Hepatocyte (in vitro differentiated cells): ENCODE data around the gene WDPCP. TPM values are rescaled to one million over a fixed set of nuclear protein-coding genes. Genes with fewer than 3 reads are reported as not detected.

ENCODE experiments used
- DNase-seq: peaks from one replicate; pipeline ENCODE4 v3.0.0-alpha.2; 2016; ENCODE audit warnings: low spot score
- H2AFZ ChIP-seq: fragments of 200-600 bp; sonication (generic); 2 replicates; pipeline ENCODE4 v1.6.0; 2016; ENCODE audit warnings: antibody characterized with exemption, mild to moderate bottlenecking
- H3K27ac ChIP-seq: fragments of 200-600 bp; sonication (generic); 2 replicates; pipeline ENCODE4 v1.5.1; 2016; ENCODE audit warnings: mild to moderate bottlenecking
- H3K27me3 ChIP-seq: fragments of 200-600 bp; sonication (generic); 2 replicates; pipeline ENCODE4 v1.6.1; 2016
- H3K36me3 ChIP-seq: fragments of 200-600 bp; sonication (generic); replicated peaks from 2 replicates; pipeline ENCODE4 v1.5.1; 2016; ENCODE audit warnings: low read depth; ENCODE audit not compliant: insufficient read depth
- H3K4me1 ChIP-seq: fragments of 200-600 bp; sonication (generic); 2 replicates; pipeline ENCODE4 v1.5.1; 2016; ENCODE audit warnings: mild to moderate bottlenecking, moderate library complexity; ENCODE audit not compliant: insufficient read depth
- H3K4me2 ChIP-seq: fragments of 200-600 bp; sonication (generic); 2 replicates; pipeline ENCODE4 v1.6.0; 2016
- H3K4me3 ChIP-seq: fragments of 200-600 bp; sonication (generic); 2 replicates; pipeline ENCODE4 v1.5.1; 2016; ENCODE audit warnings: mild to moderate bottlenecking
- H3K79me2 ChIP-seq: fragments of 200-600 bp; sonication (generic); 2 replicates; pipeline ENCODE4 v1.6.0; 2017; ENCODE audit warnings: mild to moderate bottlenecking
- H3K9me2 ChIP-seq: fragments of 200-600 bp; sonication (generic); replicated peaks from 2 replicates; pipeline ENCODE4 v1.6.0; 2017; ENCODE audit warnings: mild to moderate bottlenecking; ENCODE audit not compliant: insufficient read depth
- H3K9me3 ChIP-seq: fragments of 200-600 bp; sonication (generic); 2 replicates; pipeline ENCODE4 v1.5.1; 2016; ENCODE audit warnings: low read depth, mild to moderate bottlenecking
- H4K20me1 ChIP-seq: fragments of 200-600 bp; sonication (generic); 2 replicates; pipeline ENCODE4 v1.6.0; 2016; ENCODE audit warnings: mild to moderate bottlenecking; ENCODE audit not compliant: insufficient read depth, poor library complexity, severe bottlenecking
- EZH2 ChIP-seq: fragments of 200-600 bp; sonication (generic); IDR thresholded peaks from 2 replicates; pipeline ENCODE4 v1.6.1; 2016; ENCODE audit warnings: antibody characterized with exemption, mild to moderate bottlenecking, borderline replicate concordance
- EZH2phosphoT487 ChIP-seq: fragments of 200-600 bp; sonication (generic); IDR thresholded peaks from one replicate; pipeline ENCODE4 v1.6.1; 2018; ENCODE audit warnings: antibody characterized with exemption, mild to moderate bottlenecking, low read depth, moderate library complexity; ENCODE audit not compliant: unreplicated experiment, severe bottlenecking
- WGBS: methylation state at CpG from one replicate; pipeline ENCODE4 v1.1.6; 2016; ENCODE audit warnings: low lambda C conversion rate; ENCODE audit errors: missing lambda C conversion rate; 5-methylcytosine and 5-hydroxymethylcytosine counted together
- polyA plus RNA-seq: library from polyadenylated mRNA; unstranded; fragments of >200 nt; fragmentation: Nextera tagmentation; extraction: Ambion mirVana; gene quantifications from 2 replicates; pipeline ENCODE4 v1.2.1, GENCODE V29; 2016
- total RNA-seq: library from RNA; depleted of rRNA; stranded (reverse); fragments of >200 nt; gene quantifications from 2 replicates; pipeline ENCODE4 v1.2.3, GENCODE V29; 2014
- TF ChIP-seq, protein P1 (sequence below): fragments of 200-600 bp; sonication (generic); IDR thresholded peaks from 2 replicates; pipeline ENCODE4 v1.5.1; 2016; ENCODE audit warnings: antibody characterized with exemption, mild to moderate bottlenecking; ENCODE audit not compliant: poor library complexity

The WDPCP gene
- total and polyA plus RNA-seq, 2 experiments from 2014 or later, result 4.9 to 12.8 TPM

DNA sequence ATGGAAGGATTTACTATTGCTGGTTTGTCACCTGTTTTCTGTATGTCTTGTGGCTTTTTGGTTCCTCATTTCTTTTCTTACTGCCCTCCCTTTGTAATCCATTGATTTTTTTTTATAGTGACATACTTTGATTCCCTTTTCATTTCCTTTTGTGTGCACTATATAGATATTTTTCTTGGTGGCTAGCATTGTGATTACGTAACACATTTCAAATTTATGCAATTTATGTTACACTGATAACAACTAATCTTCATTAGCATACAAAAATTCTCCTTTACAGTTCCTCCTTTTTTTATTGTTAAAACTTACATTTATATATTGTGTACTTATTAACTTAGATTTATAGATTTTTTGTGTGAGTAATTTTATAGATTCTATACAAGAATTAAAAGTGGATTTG lies 457.1 kb downstream of the WDPCP start:
- no peak overlapping the region for H3K4me2 ChIP-seq
- H4K20me1 ChIP-seq, result no peaks in the 10 kb centered on the region
- H3K4me1 ChIP-seq, result no peaks in the 10 kb centered on the region
- H3K27ac ChIP-seq, result no peak overlapping the region
- H3K9me3 ChIP-seq, result no peaks in the 10 kb centered on the region
- TF ChIP-seq EZH2 (no peak), EZH2phosphoT487 (no peak)
- TF ChIP-seq, protein P1, sequence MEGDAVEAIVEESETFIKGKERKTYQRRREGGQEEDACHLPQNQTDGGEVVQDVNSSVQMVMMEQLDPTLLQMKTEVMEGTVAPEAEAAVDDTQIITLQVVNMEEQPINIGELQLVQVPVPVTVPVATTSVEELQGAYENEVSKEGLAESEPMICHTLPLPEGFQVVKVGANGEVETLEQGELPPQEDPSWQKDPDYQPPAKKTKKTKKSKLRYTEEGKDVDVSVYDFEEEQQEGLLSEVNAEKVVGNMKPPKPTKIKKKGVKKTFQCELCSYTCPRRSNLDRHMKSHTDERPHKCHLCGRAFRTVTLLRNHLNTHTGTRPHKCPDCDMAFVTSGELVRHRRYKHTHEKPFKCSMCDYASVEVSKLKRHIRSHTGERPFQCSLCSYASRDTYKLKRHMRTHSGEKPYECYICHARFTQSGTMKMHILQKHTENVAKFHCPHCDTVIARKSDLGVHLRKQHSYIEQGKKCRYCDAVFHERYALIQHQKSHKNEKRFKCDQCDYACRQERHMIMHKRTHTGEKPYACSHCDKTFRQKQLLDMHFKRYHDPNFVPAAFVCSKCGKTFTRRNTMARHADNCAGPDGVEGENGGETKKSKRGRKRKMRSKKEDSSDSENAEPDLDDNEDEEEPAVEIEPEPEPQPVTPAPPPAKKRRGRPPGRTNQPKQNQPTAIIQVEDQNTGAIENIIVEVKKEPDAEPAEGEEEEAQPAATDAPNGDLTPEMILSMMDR, result no peak
- no peaks in the 10 kb centered on the region for H3K79me2 ChIP-seq
- H3K9me2 ChIP-seq, result no peaks in the 10 kb centered on the region
- H2AFZ ChIP-seq, result no peak overlapping the region
- H3K27me3 ChIP-seq, result no peaks in the 10 kb centered on the region
- no peak overlapping the region for H3K4me3 ChIP-seq
- 100% methylated on average over 1 of the region's 1 CpG for whole genome bisulfite sequencing
- DNase-seq, result no peak
- no peaks in the 10 kb centered on the region for H3K36me3 ChIP-seq

- Histone ChIP-seq H3K36me3 (no peaks in the 10 kb centered on the region), H3K79me2 (no peaks in the 10 kb centered on the region), H3K27me3 (no peaks in the 10 kb centered on the region), H3K9me2 (no peaks in the 10 kb centered on the region), H2AFZ (no peak overlapping the region), H3K4me1 (no peaks in the 10 kb centered on the region), H4K20me1 (no peaks in the 10 kb centered on the region), H3K9me3 (no peaks in the 10 kb centered on the region), H3K4me3 (no peak overlapping the region), H3K27ac (no peak overlapping the region), H3K4me2 (no peak overlapping the region)
- WGBS, result 97% methylated on average over 4 of the region's 4 CpGs
- TF ChIP-seq EZH2phosphoT487 (no peak), EZH2 (no peak)
- TF ChIP-seq, protein P1, result no peak
- no peak for DNase-seq
These were observed 460.7 kb downstream of the WDPCP start for GRCh38 chr2:63127594-63127993.

- H2AFZ ChIP-seq, result no peak overlapping the region
- 85% methylated on average over 3 of the region's 3 CpGs for WGBS
- H3K9me3 ChIP-seq, result no peaks in the 10 kb centered on the region
- no peak for DNase-seq
- no peak overlapping the region for H3K4me3 ChIP-seq
- no peaks in the 10 kb centered on the region for H3K79me2 ChIP-seq
- H3K9me2 ChIP-seq, result no peaks in the 10 kb centered on the region
- TF ChIP-seq, protein P1, result no peak
- TF ChIP-seq EZH2, result no peak
- TF ChIP-seq EZH2phosphoT487, result no peak
- no peak overlapping the region for H3K4me2 ChIP-seq
- H3K27ac ChIP-seq, result no peak overlapping the region
- no peaks in the 10 kb centered on the region for H3K27me3 ChIP-seq
- H3K4me1 ChIP-seq, result no peaks in the 10 kb centered on the region
- no peaks in the 10 kb centered on the region for H4K20me1 ChIP-seq
- no peaks in the 10 kb centered on the region for H3K36me3 ChIP-seq
These were observed 463.4 kb downstream of the WDPCP start for GRCh38 chr2:63124850-63125249.

DNA sequence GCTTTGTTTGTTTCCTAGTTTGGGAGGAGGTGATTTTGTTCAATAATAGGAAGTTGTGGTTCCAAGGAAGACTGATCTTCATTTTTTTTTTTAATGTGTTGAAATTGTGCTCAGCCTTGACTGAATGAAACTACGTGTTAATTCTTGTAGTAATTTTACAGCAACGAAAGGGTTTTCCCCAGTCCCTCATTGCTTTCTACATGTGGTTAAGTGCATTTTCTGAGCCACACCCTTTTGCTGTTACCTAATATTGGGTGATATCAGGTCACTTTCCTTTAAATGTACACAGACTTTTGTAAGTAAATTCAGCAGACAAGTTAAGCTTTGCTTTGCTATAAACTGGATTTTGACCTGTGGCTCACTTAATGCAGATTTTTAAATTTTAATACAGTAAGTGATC lies 464.1 kb downstream of the WDPCP start:
- TF ChIP-seq, protein P1, result no peak
- TF ChIP-seq EZH2, result no peak
- no peak for TF ChIP-seq EZH2phosphoT487
- no peaks in the 10 kb centered on the region for H3K9me3 ChIP-seq
- H2AFZ ChIP-seq, result no peak overlapping the region
- H3K27ac ChIP-seq, result no peak overlapping the region
- H3K4me2 ChIP-seq, result no peak overlapping the region
- no peaks in the 10 kb centered on the region for H3K27me3 ChIP-seq
- H4K20me1 ChIP-seq, result no peaks in the 10 kb centered on the region
- H3K36me3 ChIP-seq, result no peaks in the 10 kb centered on the region
- no peak for DNase-seq
- H3K4me3 ChIP-seq, result no peak overlapping the region
- 82% methylated on average over 2 of the region's 2 CpGs for WGBS
- H3K79me2 ChIP-seq, result no peaks in the 10 kb centered on the region
- H3K4me1 ChIP-seq, result no peaks in the 10 kb centered on the region
- H3K9me2 ChIP-seq, result no peaks in the 10 kb centered on the region
